H9 (cell line): ENCODE results near the gene PYGB. TPM values are rescaled to one million over a fixed set of nuclear protein-coding genes. Genes with fewer than 3 reads are reported as not detected.

ENCODE experiments used
- DNase-seq: peaks from one replicate; pipeline ENCODE4 v3.0.0-alpha.2; 2017
- H2AFZ ChIP-seq: one replicate; pipeline ENCODE4 v1.6.1; 2013; ENCODE audit warnings: mild to moderate bottlenecking, low read length, control low read depth, moderate library complexity
- H2AK5ac ChIP-seq: 2 replicates; pipeline ENCODE4 v1.6.1; 2013; ENCODE audit warnings: low read length, control low read depth, mixed read lengths; ENCODE audit not compliant: insufficient read length
- H2BK120ac ChIP-seq: one replicate; pipeline ENCODE4 v1.6.1; 2013; ENCODE audit warnings: low read depth, mild to moderate bottlenecking, low read length, control low read depth, inconsistent platforms; ENCODE audit not compliant: poor library complexity, severe bottlenecking
- H2BK12ac ChIP-seq: 2 replicates; pipeline ENCODE4 v1.6.1; 2013; ENCODE audit warnings: low read length, control low read depth, mixed read lengths, low read depth; ENCODE audit not compliant: insufficient read length
- H2BK15ac ChIP-seq: 2 replicates; pipeline ENCODE4 v1.6.1; 2013; ENCODE audit warnings: low read depth, low read length, control low read depth
- H2BK20ac ChIP-seq: one replicate; pipeline ENCODE4 v1.6.1; 2013; ENCODE audit warnings: low read depth, mild to moderate bottlenecking, low read length, control low read depth, inconsistent platforms; ENCODE audit not compliant: poor library complexity, severe bottlenecking
- H2BK5ac ChIP-seq: 2 replicates; pipeline ENCODE4 v1.6.1; 2013; ENCODE audit warnings: low read length, control low read depth, mixed read lengths; ENCODE audit not compliant: insufficient read length
- H3K14ac ChIP-seq: 2 replicates; pipeline ENCODE4 v1.6.1; 2013; ENCODE audit warnings: low read length, control low read depth; ENCODE audit not compliant: insufficient read depth
- H3K18ac ChIP-seq: 2 replicates; pipeline ENCODE4 v1.6.1; 2013; ENCODE audit warnings: low read depth, mild to moderate bottlenecking, mixed read lengths, low read length, control low read depth; ENCODE audit not compliant: insufficient read length
- H3K23ac ChIP-seq: 2 replicates; pipeline ENCODE4 v1.6.1; 2013; ENCODE audit warnings: low read length, control low read depth, mixed read lengths, low read depth; ENCODE audit not compliant: insufficient read length
- H3K23me2 ChIP-seq: 2 replicates; pipeline ENCODE4 v1.6.1; 2013; ENCODE audit warnings: low read depth, mild to moderate bottlenecking, mixed read lengths, low read length, control low read depth; ENCODE audit not compliant: insufficient read length, poor library complexity, severe bottlenecking
- H3K27ac ChIP-seq: 2 replicates; pipeline ENCODE4 v1.5.1; 2013; ENCODE audit warnings: low read length, control low read depth, mixed read lengths, low read depth; ENCODE audit not compliant: insufficient read length
- H3K27me3 ChIP-seq: 2 replicates; pipeline ENCODE4 v1.6.1; 2013; ENCODE audit warnings: low read length, control low read depth, inconsistent platforms; ENCODE audit not compliant: insufficient read depth
- H3K4ac ChIP-seq: 2 replicates; pipeline ENCODE4 v1.6.1; 2013; ENCODE audit warnings: low read depth, mild to moderate bottlenecking, control low read depth, inconsistent platforms, low read length, moderate library complexity
- H3K4me1 ChIP-seq: 2 replicates; pipeline ENCODE4 v1.6.1; 2013; ENCODE audit warnings: low read length, control low read depth, inconsistent platforms; ENCODE audit not compliant: insufficient read depth
- H3K4me2 ChIP-seq: 2 replicates; pipeline ENCODE4 v1.6.1; 2013; ENCODE audit warnings: low read length, control low read depth, mixed read lengths; ENCODE audit not compliant: insufficient read length, insufficient read depth
- H3K56ac ChIP-seq: 2 replicates; pipeline ENCODE4 v1.6.1; 2013; ENCODE audit warnings: low read depth, mild to moderate bottlenecking, mixed read lengths, low read length, control low read depth; ENCODE audit not compliant: insufficient read length
- H3K79me1 ChIP-seq: 2 replicates; pipeline ENCODE4 v1.6.1; 2013; ENCODE audit warnings: low read depth, mild to moderate bottlenecking, moderate library complexity, low read length, control low read depth, inconsistent platforms; ENCODE audit not compliant: insufficient read depth, poor library complexity, severe bottlenecking
- H3K79me2 ChIP-seq: 2 replicates; pipeline ENCODE4 v1.6.1; 2013; ENCODE audit warnings: low read length, control low read depth, inconsistent platforms; ENCODE audit not compliant: insufficient read depth
- H3K9ac ChIP-seq: 2 replicates; pipeline ENCODE4 v1.6.1; 2013; ENCODE audit warnings: low read length, control low read depth, mixed read lengths; ENCODE audit not compliant: insufficient read length; ENCODE audit errors: extremely low read depth
- H3K9me3 ChIP-seq: one replicate; pipeline ENCODE4 v1.6.1; 2013; ENCODE audit warnings: low read depth, low read length, inconsistent platforms; ENCODE audit not compliant: control insufficient read depth
- H3T11ph ChIP-seq: one replicate; pipeline ENCODE4 v1.6.1; 2013; ENCODE audit warnings: mild to moderate bottlenecking, low read length, control low read depth, inconsistent platforms
- H4K20me1 ChIP-seq: one replicate; pipeline ENCODE4 v1.6.1; 2013; ENCODE audit not compliant: control insufficient read depth, insufficient read length, insufficient read depth
- H4K5ac ChIP-seq: 2 replicates; pipeline ENCODE4 v1.6.1; 2013; ENCODE audit warnings: low read depth, mild to moderate bottlenecking, mixed read lengths, low read length, control low read depth; ENCODE audit not compliant: insufficient read length
- H4K8ac ChIP-seq: replicated peaks from 2 replicates; pipeline ENCODE4 v1.6.1; 2013; ENCODE audit warnings: low read length, control low read depth, mixed read lengths, low read depth; ENCODE audit not compliant: insufficient read length
- H4K91ac ChIP-seq: 2 replicates; pipeline ENCODE4 v1.6.1; 2013; ENCODE audit warnings: low read depth, mild to moderate bottlenecking, moderate library complexity, mixed read lengths, low read length, control low read depth; ENCODE audit not compliant: insufficient read length
- H3K27ac Mint-ChIP-seq, 3 experiments: 2 replicates in 2 of 3; 3 replicates in 1 of 3; pipeline ENCODE4 v1.8.0; 2020 to 2021; ENCODE audit warnings: mixed read lengths in 3 of 3, mild to moderate bottlenecking in 1 of 3, moderate library complexity in 1 of 3
- H3K27me3 Mint-ChIP-seq: 2 replicates; pipeline ENCODE4 v1.8.0; 2021; ENCODE audit warnings: low read depth, mild to moderate bottlenecking, moderate library complexity, mixed read lengths
- H3K36me3 Mint-ChIP-seq, 3 experiments: 2 replicates in 2 of 3; 3 replicates in 1 of 3; pipeline ENCODE4 v1.8.0; 2020 to 2021; ENCODE audit warnings: low read depth in 3 of 3, mixed read lengths in 3 of 3; ENCODE audit not compliant: insufficient read depth in 1 of 3
- H3K4me1 Mint-ChIP-seq, 2 experiments: 2 replicates each; pipeline ENCODE4 v1.8.0; 2020; ENCODE audit warnings: mixed read lengths in 2 of 2
- H3K4me3 Mint-ChIP-seq, 2 experiments: 2 replicates in 1 of 2; 3 replicates in 1 of 2; pipeline ENCODE4 v1.8.0; 2020 to 2021; ENCODE audit warnings: mild to moderate bottlenecking in 2 of 2, mixed read lengths in 2 of 2, moderate library complexity in 1 of 2
- H3K9me3 Mint-ChIP-seq, 2 experiments: 2 replicates in 1 of 2; 3 replicates in 1 of 2; pipeline ENCODE4 v1.8.0; 2020; ENCODE audit warnings: mild to moderate bottlenecking in 2 of 2, mixed read lengths in 2 of 2, moderate library complexity in 1 of 2
- WGBS: extraction: QIAGEN DNeasy Blood & Tissue Kit; methylation state at CpG from one replicate; pipeline ENCODE4 v1.1.7; 2013; ENCODE audit warnings: missing lambda C conversion rate, low lambda C conversion rate, mixed read lengths; ENCODE audit not compliant: insufficient read length; ENCODE audit errors: extremely low coverage; 5-methylcytosine and 5-hydroxymethylcytosine counted together
- total RNA-seq: library from RNA; stranded (reverse); gene quantifications from 2 replicates; pipeline ENCODE4 v1.2.1, GENCODE V29; 2021
- TF ChIP-seq, protein P1 (sequence below): fragments of 200-600 bp; sonication (generic); conservative IDR thresholded peaks from 3 replicates; pipeline ENCODE4 v1.8.0; 2021; ENCODE audit warnings: antibody characterized with exemption, mild to moderate bottlenecking

The PYGB gene
- total RNA-seq, 1 experiment from 2014 or later, result 46.9 TPM

DNA sequence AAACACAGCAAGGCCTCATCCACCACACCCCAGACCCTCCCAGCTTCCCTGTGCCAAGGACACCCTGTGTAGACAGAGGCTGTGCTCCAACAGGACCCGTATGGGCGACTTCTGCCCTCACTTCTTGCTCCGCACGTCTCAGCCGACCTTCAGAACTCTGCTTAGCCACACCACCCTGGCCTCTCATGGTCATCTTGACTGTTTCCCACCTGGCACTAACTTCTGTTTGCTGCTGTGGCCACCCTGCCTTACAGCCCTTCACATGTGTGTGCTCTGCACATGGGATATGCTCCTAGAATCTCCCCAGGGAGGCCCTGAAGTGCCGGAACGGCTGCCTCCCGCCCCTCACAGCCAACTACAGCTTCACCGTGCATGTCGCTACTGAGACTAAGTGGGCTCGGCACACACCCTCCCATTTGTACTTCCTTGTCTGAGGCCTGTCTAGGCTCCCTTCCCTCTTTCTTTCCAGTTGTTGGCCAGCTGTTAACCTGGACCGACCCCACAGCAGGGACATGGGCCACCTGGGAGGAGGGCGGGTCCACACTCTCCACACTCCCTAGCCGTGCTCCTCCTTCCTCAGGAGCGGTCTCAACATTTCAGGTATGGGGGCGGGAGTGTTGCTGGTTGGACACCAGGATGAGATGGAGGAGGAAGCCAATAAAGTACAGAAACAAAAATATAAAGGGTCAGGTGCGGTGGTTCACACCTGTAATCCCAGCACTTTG is 69.6 kb downstream of the PYGB start:
- Mint-ChIP-seq H3K4me1 (0 out of 4 replicates have a peak, but pooled peaks cover 0 to 2% of the 10 kb centered on the region in 2 experiments), H3K27ac (no peak overlapping the region; a peak in 3 of 7 replicates), H3K9me3 (no peaks in the 10 kb centered on the region), H3K36me3 (peaks cover 16 to 45% (median 21%) of the 10 kb centered on the region in 3 experiments; a peak in 6 of 7 replicates), H3K4me3 (no peak overlapping the region; a peak in 1 of 5 replicates), H3K27me3 (peaks cover 2% of the 10 kb centered on the region; the same call in 1 of the 2 replicates)
- Histone ChIP-seq H3K79me1 (peaks cover 4% of the 10 kb centered on the region), H3K56ac (no peak overlapping the region), H3T11ph (no peak overlapping the region), H3K18ac (no peak overlapping the region), H2AK5ac (no peak overlapping the region), H4K20me1 (no peaks in the 10 kb centered on the region), H3K23me2 (no peaks in the 10 kb centered on the region), H3K27me3 (no peaks in the 10 kb centered on the region), H2BK20ac (no peak overlapping the region), H2BK5ac (no peak overlapping the region), H4K8ac (no peak overlapping the region), H4K5ac (no peak overlapping the region), H2AFZ (no peak overlapping the region), H3K14ac (no peak overlapping the region; the same call in 1 of the 2 replicates), H3K23ac (no peak overlapping the region), H3K4me1 (no peaks in the 10 kb centered on the region), H2BK12ac (no peak overlapping the region), H2BK15ac (no peak overlapping the region), H3K9ac (no peak overlapping the region), H3K9me3 (no peaks in the 10 kb centered on the region), H3K4ac (no peak overlapping the region), H3K27ac (no peak overlapping the region), H3K4me2 (no peak overlapping the region), H2BK120ac (no peak overlapping the region), H4K91ac (no peak overlapping the region), H3K79me2 (no peaks in the 10 kb centered on the region)
- TF ChIP-seq, protein P1, sequence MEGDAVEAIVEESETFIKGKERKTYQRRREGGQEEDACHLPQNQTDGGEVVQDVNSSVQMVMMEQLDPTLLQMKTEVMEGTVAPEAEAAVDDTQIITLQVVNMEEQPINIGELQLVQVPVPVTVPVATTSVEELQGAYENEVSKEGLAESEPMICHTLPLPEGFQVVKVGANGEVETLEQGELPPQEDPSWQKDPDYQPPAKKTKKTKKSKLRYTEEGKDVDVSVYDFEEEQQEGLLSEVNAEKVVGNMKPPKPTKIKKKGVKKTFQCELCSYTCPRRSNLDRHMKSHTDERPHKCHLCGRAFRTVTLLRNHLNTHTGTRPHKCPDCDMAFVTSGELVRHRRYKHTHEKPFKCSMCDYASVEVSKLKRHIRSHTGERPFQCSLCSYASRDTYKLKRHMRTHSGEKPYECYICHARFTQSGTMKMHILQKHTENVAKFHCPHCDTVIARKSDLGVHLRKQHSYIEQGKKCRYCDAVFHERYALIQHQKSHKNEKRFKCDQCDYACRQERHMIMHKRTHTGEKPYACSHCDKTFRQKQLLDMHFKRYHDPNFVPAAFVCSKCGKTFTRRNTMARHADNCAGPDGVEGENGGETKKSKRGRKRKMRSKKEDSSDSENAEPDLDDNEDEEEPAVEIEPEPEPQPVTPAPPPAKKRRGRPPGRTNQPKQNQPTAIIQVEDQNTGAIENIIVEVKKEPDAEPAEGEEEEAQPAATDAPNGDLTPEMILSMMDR, result no peak
- no peak for DNase-seq
- WGBS, result no CpG with 5 or more reads among the region's 17 CpGs
